Measurements from ENCODE around the gene SH3GL3. TPM values are rescaled to one million over a fixed set of nuclear protein-coding genes. Genes with fewer than 3 reads are reported as not detected.
A peak's percentile ranks its signal among the peaks of the same experiment; 100 is the strongest.

SH3GL3 gene
- total and polyA plus RNA-seq, 8 donors = 0.56 to 3.3 (median 1.4) TPM; not detected in 4

DNA sequence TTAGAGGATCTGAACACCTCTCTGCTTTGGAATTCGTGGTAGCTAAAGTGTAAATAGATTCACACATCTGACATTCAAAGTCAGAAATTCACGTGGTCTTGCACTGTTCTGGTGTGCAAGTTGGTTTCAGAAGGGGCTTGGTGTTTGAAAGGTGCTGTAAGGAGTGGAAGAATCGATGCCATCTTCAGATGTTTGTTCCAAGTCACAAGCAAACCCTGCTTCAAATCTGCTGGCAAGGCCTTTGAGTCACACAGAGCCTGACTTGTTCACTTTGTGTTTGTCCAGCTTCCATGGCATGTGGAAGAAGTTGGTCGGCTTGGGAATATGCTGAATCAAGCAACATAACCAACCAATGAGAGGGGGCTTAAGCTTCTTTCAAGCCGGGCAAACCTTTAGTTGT is 44.3 kb downstream of the SH3GL3 start:
- no peaks in the 10 kb centered on the region for H3K27me3 ChIP-seq
- no peaks in the 10 kb centered on the region for H3K4me1 ChIP-seq
- H3K36me3 ChIP-seq = no peaks in the 10 kb centered on the region
- no peak for TF ChIP-seq CTCF (IDR thresholded peaks at IDR 0.05)
- TF ChIP-seq EP300 (IDR thresholded peaks at IDR 0.05) = no peak
- no peak for TF ChIP-seq POLR2AphosphoS5 (IDR thresholded peaks at IDR 0.05)
- no peak for TF ChIP-seq POLR2A (IDR thresholded peaks at IDR 0.05)
- WGBS, 5 donors = 46 to 64% (median 62%) methylated on average over 5 of the region's 5 CpGs
- H3K27ac ChIP-seq = no peak overlapping the region
- H3K4me3 ChIP-seq = no peak overlapping the region
- H3K9me3 ChIP-seq = peaks cover 0 to 3% (median 2%) of the 10 kb centered on the region in 4 donors
- intact Hi-C loops (cut with DNase I; ENCODE audit: low total_unique reads) = no loop called here
- DNase-seq = no peak

- intact Hi-C loops (cut with DNase I; ENCODE audit: low total_unique reads) = no loop called here
- Histone ChIP-seq H3K4me3 (no peak overlapping the region), H3K4me1 (no peaks in the 10 kb centered on the region), H3K9me3 (peaks cover 0 to 12% (median 11%) of the 10 kb centered on the region in 4 donors), H3K27me3 (no peaks in the 10 kb centered on the region), H3K27ac (no peak overlapping the region), H3K36me3 (no peaks in the 10 kb centered on the region)
- 50 to 77% (median 67%) methylated on average over 1 of the region's 1 CpG for WGBS, 5 donors
- peak in 1 of 2 donors; percentile 15 for DNase-seq
- no peak for TF ChIP-seq CTCF (IDR thresholded peaks at IDR 0.05)
- TF ChIP-seq POLR2A (IDR thresholded peaks at IDR 0.05) = no peak
- TF ChIP-seq POLR2AphosphoS5 (IDR thresholded peaks at IDR 0.05) = no peak
- no peak for TF ChIP-seq EP300 (IDR thresholded peaks at IDR 0.05)
Observed at GRCh38 chr15:83496766-83497165, 49.6 kb downstream of the SH3GL3 start.

DNA sequence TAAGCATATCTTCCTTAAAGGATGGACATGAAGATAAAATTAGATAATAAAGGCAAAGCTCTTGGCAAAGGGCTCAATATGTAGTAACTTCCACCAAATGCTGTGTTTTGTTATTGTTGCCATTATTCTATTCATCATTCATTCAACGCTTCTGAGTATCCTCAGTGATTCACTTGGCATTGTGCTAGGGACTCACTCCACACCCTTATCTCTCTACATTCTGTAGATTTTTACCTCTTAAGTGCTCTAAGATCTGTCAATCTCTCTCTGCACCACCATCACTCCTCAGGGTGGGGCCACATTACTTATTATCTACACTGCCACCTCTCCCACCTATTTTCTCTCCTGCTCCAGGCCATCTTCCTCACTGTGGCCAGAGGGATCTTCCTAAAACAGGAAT is 51.2 kb downstream of the SH3GL3 start:
- Histone ChIP-seq H3K27ac (no peak overlapping the region), H3K4me1 (no peaks in the 10 kb centered on the region), H3K36me3 (no peaks in the 10 kb centered on the region), H3K9me3 (peaks cover 0 to 12% (median 11%) of the 10 kb centered on the region in 4 donors), H3K27me3 (no peaks in the 10 kb centered on the region), H3K4me3 (no peak overlapping the region)
- no peak for DNase-seq
- WGBS, 5 donors = 90 to 100% (median 100%) methylated on average over 1 of the region's 1 CpG
- TF ChIP-seq EP300 (IDR thresholded peaks at IDR 0.05) (no peak), CTCF (IDR thresholded peaks at IDR 0.05) (no peak), POLR2AphosphoS5 (IDR thresholded peaks at IDR 0.05) (no peak), POLR2A (IDR thresholded peaks at IDR 0.05) (no peak)
- intact Hi-C loops (cut with DNase I; ENCODE audit: low total_unique reads) = no loop called here

- Histone ChIP-seq H3K4me1 (no peaks in the 10 kb centered on the region), H3K4me3 (no peak overlapping the region), H3K9me3 (peaks cover 0 to 12% (median 11%) of the 10 kb centered on the region in 4 donors), H3K36me3 (no peaks in the 10 kb centered on the region), H3K27ac (no peak overlapping the region), H3K27me3 (no peaks in the 10 kb centered on the region)
- intact Hi-C loops (cut with DNase I; ENCODE audit: low total_unique reads) = no loop called here
- DNase-seq = no peak
- TF ChIP-seq POLR2A (IDR thresholded peaks at IDR 0.05) = no peak
- TF ChIP-seq EP300 (IDR thresholded peaks at IDR 0.05) = no peak
- TF ChIP-seq POLR2AphosphoS5 (IDR thresholded peaks at IDR 0.05) = no peak
- TF ChIP-seq CTCF (IDR thresholded peaks at IDR 0.05) = no peak
- WGBS, 5 donors = 52 to 71% (median 57%) methylated on average over 3 of the region's 3 CpGs
Observed at GRCh38 chr15:83498801-83499200, 51.7 kb downstream of the SH3GL3 start.
